Measurements from ENCODE around the gene NEUROD2. TPM values are rescaled to one million over a fixed set of nuclear protein-coding genes. Genes with fewer than 3 reads are reported as not detected.

Gene NEUROD2
- total RNA-seq, 1 donor from 2014 or later, result not detected

DNA sequence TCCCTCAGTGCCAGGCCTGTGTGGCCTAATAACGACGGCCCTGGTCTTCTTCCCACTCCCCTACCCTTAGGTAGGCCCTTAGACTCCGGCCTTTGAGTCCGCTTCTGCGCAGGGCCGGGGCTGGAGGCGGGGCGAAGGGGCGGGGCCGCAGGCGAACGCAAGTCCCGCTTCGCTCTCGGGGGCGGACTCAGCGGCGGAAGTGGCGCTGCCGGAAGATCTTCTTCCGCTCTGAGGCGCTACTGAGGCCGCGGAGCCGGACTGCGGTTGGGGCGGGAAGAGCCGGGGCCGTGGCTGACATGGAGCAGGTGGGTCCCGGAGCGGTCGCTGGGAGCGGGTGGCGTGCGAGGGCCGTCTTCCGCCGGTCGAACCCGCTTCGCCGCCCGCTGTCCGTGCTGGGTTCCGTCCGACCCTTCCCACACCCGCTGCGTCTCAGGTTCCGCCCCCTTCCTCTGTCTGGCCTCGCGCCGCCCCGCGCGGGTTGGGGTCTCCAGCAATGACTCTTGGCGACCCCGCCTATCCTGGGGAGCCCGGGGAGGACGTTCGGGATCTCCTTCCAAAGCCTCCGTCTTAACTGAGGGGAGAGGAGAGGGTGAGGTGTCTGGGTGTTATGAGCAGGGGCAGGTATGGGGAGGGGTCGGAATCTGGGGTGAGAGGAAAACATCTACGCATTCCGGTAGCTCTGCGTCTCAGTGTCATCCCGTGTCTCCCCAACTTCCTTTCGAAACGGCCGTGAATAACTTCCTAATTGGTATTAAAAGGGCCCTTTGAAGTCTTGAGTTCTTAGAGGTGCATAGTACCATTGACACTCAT, 29.4 kb upstream of the NEUROD2 start, which contains the start of gene STARD3:
TSS of gene STARD3 (plus strand) at position 218 of the 810 bp plus-strand sequence. CDS start 16,388 bp downstream, outside the sequence.
- intact Hi-C loops (cut with DNase I), result loop anchor here (5.0 kb wide), 2 partner anchors 35 to 115 kb away; no protein-coding TSS in a partner anchor
- ATAC-seq, result peak; percentile 96
- DNase-seq (ENCODE audit: missing footprints), result peak; percentile 98

DNA sequence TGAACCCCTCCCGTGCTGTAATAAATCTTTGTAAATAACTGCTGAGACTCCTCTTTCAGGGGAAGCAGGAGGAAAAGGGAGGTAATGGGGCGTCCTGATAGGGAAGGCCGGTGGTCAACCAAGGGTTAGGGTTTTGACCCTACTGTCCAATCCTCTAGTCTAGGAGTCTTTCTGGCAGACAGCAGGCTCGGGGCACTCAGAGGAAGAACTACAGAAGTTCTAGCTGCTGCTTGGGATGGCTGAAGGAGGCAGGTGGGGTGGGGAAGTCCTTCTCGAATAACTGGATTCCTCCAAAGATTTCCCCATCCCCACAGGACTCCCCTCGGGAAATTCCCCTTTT, 28.8 kb upstream of the NEUROD2 start:
- intact Hi-C loops (cut with DNase I), result loop anchor here (5.0 kb wide), 2 partner anchors 36 to 116 kb away; no protein-coding TSS in a partner anchor
- ATAC-seq (no peak), DNase-seq (ENCODE audit: missing footprints) (no peak)

DNA sequence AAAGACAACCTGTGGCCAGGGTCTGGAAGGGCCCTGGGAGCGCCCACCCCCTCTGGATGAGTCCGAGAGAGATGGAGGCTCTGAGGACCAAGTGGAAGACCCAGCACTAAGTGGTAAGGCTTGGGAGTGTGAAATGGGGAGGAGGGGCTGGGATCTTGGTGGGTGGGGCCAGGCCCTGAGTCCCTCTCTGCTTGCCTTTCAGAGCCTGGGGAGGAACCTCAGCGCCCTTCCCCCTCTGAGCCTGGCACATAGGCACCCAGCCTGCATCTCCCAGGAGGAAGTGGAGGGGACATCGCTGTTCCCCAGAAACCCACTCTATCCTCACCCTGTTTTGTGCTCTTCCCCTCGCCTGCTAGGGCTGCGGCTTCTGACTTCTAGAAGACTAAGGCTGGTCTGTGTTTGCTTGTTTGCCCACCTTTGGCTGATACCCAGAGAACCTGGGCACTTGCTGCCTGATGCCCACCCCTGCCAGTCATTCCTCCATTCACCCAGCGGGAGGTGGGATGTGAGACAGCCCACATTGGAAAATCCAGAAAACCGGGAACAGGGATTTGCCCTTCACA, 28.0 kb upstream of the NEUROD2 start:
- intact Hi-C loops (cut with DNase I), result loop anchor here (5.0 kb wide), 2 partner anchors 37 to 117 kb away; no protein-coding TSS in a partner anchor
- DNase-seq (ENCODE audit: missing footprints), result peak; percentile 70

GRCh38 chr17:39634384-39634871, 26.7 kb upstream of the NEUROD2 start:
- DNase-seq (ENCODE audit: missing footprints) (no peak), ATAC-seq (no peak)
- intact Hi-C loops (cut with DNase I), result no loop called here

More for the DNA sequence above, 28.0 kb upstream of the NEUROD2 start:
- no peak for ATAC-seq

- intact Hi-C loops (cut with DNase I), result no loop called here
- DNase-seq (ENCODE audit: missing footprints), result peak; percentile 45
- ATAC-seq, result no peak
These were observed 26.0 kb upstream of the NEUROD2 start for GRCh38 chr17:39633570-39634183.

GRCh38 chr17:39632153-39632941, 24.6 kb upstream of the NEUROD2 start:
- intact Hi-C loops (cut with DNase I), result no loop called here
- ATAC-seq, result no peak
- peak; percentile 43 for DNase-seq (ENCODE audit: missing footprints)

- intact Hi-C loops (cut with DNase I), result no loop called here
- DNase-seq (ENCODE audit: missing footprints) (no peak), ATAC-seq (no peak)
These were observed 23.7 kb upstream of the NEUROD2 start for GRCh38 chr17:39631403-39631802.

GRCh38 chr17:39629898-39630297, 22.2 kb upstream of the NEUROD2 start:
- intact Hi-C loops (cut with DNase I), result no loop called here
- peak; percentile 57 for DNase-seq (ENCODE audit: missing footprints)
- no peak for ATAC-seq

DNA sequence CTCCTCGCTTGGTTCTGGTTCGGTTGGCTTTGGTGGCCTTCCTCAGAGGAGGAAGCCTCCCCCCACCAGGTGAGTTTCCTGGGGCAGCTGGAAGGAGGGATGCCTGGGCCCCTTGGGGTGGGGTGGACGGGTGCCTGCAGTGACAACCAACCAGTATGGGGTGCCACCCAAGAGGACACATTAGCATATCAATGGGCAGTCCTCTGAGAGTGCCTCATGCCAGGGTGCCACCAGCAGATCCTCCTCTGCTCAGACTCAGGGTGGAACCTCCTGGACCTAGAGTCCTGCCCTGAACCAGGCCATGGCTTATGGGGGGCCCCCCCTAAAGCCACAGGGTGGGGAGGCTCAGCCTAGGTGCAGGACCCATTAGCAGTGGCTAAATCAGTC, 21.8 kb upstream of the NEUROD2 start:
- no peak for DNase-seq (ENCODE audit: missing footprints)
- intact Hi-C loops (cut with DNase I), result no loop called here
- ATAC-seq, result no peak

DNA sequence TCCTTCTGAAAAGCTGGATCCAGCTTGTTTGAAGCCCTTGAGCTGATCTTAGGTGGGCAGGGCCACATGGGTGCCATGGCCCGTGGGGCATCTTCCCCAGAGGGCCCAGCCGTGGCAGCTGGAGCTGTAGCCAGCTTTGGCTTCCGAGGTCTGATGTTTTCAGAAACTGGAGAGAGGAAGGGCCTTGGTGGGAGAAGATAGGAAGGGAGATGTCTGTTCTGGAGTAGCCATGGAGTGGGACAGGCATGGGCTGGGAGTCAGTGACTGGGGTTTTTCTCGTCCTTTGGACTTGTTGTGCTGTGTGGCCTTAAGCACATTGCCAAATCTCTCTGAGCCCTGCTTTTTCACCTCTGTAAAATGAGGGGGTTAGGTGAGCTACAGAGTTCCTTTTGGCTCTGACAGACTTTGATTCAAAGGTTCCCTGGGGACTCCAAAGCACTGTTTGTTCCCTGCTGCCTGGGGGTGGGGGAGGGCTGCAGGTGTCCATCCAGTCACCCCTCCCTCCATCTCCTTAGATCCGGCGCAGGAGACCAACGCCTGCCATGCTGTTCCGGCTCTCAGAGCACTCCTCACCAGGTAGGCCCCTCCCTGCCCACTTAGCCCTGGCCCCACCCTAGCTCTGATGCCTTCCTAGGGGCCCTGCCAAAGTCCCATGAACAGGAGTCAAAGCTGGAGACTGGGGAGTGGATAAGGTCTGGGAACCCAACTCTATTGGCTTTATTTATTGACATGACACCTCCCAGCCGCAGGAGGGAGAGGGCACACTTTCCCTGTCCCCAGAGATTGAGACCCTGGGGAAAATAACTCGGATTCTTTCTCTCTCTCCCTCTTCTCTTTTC, 21.2 kb upstream of the NEUROD2 start:
- intact Hi-C loops (cut with DNase I), result no loop called here
- ATAC-seq (no peak), DNase-seq (ENCODE audit: missing footprints) (peak; percentile 34)

DNA sequence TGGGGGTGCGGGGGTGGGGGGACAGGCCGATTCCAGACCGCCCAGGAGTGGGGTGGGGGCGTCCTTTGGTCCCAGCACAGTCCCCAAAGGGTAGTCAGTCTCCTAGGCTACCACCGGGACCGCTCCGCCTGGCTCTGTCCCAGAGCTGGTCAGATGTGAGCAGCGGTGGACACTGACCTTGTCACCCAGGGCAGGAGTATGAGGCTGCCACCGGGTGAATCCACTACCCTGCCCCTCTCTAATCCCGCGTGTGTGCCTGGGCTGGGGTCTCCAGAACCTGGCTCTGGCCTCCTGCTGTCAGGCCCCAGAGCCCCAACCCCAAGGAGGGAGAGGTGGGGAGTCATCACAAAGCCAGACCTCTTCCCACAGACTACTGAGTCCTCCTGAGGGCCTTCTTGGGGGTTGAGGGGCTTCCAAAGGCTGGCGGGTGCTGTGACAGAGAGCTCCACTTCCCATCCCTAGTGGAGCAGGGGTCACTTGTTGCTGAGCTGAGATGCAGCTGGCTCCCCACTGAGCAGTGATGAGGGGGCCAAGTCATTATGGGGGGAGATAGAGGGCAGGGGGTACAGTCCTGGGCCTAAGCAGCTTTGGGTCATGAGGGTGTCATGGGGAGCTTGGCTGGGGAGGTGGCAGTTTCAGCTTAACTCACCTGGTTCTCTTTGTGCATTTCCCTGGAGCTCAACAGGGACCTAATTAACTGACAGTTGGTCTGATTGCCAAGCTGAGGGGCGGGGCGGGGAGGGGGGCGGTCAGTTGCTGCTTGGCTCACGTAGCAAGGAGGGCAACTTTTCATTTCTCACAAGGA, 20.2 kb upstream of the NEUROD2 start:
- DNase-seq (ENCODE audit: missing footprints) (peak; percentile 39), ATAC-seq (no peak)
- intact Hi-C loops (cut with DNase I), result no loop called here

GRCh38 chr17:39627047-39627711, 19.5 kb upstream of the NEUROD2 start:
- no peak for ATAC-seq
- intact Hi-C loops (cut with DNase I), result no loop called here
- DNase-seq (ENCODE audit: missing footprints), result peak; percentile 47

DNA sequence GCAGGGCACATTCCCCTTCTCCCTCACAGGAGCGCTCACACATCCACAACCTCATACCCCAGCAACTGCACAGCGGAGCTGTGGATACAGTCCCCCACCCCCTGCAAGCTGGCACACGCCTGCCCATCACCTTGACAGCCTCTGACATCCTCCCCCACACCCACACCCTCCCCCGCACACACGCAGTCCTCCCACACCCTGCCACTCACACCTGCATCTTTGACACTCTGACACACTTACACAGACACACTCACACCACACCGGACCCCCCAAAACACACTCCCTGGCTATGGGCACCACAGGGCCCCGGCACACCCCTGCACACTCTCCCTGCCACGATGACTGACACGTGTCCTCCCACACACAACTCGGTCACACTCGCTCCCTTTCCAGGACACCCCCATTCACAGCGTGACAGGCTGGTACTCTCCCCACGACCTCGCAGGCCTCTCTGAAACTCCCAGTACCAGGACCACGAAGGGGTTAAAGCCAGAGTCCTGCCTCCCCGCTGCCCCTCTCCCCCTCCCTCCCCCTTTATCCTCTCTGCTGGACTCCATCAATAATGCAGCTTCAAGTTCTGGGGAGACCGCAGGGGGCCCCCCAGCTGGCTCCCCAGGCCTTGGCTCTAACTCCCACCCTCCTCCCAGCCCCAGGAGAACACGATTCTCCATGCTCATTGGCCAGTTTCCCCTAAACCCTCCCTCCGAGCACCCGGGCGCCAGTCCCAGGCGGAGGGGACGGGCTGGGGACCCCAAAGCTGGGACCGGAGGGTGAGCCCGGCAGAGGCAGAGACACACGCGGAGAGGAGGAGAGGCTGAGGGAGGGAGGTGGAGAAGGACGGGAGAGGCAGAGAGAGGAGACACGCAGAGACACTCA, 18.7 kb upstream of the NEUROD2 start, which contains the start of gene PPP1R1B:
TSS of gene PPP1R1B (plus strand) at position 782 of the 876 bp plus-strand sequence. CDS start 441 bp downstream, outside the sequence.
- intact Hi-C loops (cut with DNase I), result no loop called here
- DNase-seq (ENCODE audit: missing footprints), result peak; percentile 58
- no peak for ATAC-seq

- no peak for ATAC-seq
- DNase-seq (ENCODE audit: missing footprints), result no peak
- intact Hi-C loops (cut with DNase I), result no loop called here
These were observed 17.6 kb upstream of the NEUROD2 start for GRCh38 chr17:39625198-39625785.

DNA sequence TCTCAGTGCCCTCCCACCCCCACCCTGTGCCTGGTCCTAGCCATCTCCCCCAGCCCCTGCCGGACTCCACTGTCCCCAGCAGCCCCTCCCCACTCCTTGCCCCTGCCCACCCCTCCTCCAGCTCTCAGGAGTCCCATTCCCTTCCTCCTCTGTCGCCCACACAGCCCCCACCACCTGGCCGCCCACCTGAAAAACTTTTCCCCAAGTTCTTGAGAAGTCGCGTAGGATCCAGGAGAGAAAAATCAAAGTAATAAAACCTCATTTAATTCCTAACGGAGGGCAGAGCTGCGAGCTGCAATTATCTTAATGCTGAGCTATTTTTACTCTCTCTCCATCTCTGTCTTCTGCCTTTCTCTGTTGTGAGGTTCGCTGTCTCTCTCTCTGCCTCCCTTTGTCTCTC, 16.6 kb upstream of the NEUROD2 start:
- DNase-seq (ENCODE audit: missing footprints) (no peak), ATAC-seq (no peak)
- intact Hi-C loops (cut with DNase I), result loop anchor here (5.0 kb wide), 1 partner anchor 108 kb away; the partner anchor contains the start of gene MIEN1
